Measurements from ENCODE around the gene EFEMP1.

GRCh38 chr2:55943466-55943865 is 19.9 kb upstream of the EFEMP1 start:
- TF ChIP-seq GATA3 (IDR thresholded peaks at IDR 0.05; ENCODE audit: low read depth, low read length) (no peak), GATA2 (IDR thresholded peaks at IDR 0.05; ENCODE audit: low read depth, low read length) (no peak)
